HL-60/S4 (cell line): ENCODE data around the gene N4BP2.
"Not testable (repeated sequence)": the region's sequence is repeated elsewhere in the genome, so short reads cannot be mapped to it uniquely, and the experiment has no call there.

Experiments
- in situ Hi-C: fragments of 300-500 bp; cut with MboI; formaldehyde crosslinking; loops from 2 replicates; pipeline ENCODE4 v1.14.3; 2022; ENCODE audit warnings: low sequenced_read_pairs

The N4BP2 gene

GRCh38 chr4:40056716-40057585 lies at the start of gene N4BP2:
Gene N4BP2 (plus strand): TSS chr4:40056850. CDS start chr4:40097341, 40,491 bp downstream.
- in situ Hi-C loops, result no loop called here

DNA sequence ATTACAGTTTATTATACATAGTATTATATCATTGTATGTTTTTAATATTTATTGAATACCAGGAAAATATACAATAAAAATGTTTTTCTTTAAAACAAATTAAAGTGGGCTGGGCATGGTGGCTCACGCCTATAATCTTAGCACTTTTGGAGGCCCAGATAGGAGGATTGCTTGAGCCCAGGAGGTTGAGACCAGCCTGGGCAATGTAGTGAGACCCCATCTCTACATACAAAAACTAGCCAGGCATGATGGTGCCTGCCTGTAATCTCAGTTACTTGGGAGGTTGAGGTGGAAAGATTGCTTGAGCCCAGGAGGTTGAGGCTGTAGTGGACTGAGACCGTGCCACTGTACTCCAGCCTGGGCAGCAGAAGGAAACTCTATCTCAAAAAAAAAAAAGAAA lies 40.6 kb upstream of the N4BP2 start:
- in situ Hi-C loops, result no loop called here

DNA sequence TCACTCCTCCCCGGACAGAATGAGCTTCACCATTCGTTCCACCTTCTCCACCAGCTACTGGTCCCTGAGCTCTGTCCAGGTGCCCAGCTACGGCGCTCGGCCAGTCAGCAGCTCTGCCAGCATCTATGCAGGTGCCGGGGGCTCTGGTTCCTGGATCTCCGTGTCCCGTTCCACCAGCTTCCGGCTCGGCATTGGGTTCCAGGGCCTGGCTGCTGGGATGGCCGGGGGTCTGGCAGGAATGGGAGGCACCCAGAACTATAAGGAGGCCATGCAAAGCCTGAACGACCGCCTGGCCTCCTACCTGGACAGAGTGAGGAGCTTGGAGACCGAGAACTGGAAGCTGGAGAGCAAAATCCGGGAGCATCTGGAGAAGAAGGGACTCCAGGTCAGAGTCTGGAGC lies 36.4 kb upstream of the N4BP2 start:
- in situ Hi-C loops, result no loop called here

DNA sequence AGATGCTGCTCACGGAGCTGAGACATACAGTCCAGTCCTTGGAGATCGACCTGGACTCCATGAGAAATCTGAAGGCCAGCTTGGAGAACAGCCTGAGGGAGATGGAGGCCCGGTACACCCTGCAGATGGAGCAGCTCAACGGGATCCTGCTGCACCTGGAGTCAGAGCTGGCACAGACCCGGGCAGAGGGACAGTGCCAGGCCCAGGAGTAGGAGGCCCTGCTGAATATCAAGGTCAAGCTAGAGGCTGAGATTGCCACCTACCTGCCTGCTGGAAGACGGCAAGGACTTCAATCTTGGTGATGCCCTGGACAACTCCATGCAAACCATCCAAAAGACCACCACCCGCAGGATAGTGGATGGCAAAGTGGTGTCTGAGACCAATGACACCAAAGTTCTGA lies 35.5 kb upstream of the N4BP2 start:
- in situ Hi-C loops, result not testable (repeated sequence)

DNA sequence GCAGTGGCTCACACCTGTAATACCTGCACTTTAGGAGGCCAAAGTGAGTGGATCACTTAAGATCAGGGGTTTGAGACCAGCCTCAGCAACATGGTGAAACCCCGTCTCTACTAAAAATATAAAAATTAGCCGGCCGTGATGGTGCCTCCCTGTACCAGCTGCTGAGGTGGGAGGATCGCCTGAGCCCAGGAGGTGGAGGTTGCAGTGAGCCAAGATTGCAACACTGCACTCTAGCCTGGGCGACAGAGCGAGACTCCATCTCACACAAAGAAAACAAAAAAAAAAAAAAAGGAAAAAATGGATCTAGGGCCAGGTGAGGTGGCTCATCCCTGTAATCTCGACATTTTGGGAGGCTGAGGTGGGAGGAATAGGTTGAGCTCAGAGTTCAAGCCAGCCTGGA lies 32.6 kb upstream of the N4BP2 start:
- in situ Hi-C loops, result not testable (repeated sequence)

DNA sequence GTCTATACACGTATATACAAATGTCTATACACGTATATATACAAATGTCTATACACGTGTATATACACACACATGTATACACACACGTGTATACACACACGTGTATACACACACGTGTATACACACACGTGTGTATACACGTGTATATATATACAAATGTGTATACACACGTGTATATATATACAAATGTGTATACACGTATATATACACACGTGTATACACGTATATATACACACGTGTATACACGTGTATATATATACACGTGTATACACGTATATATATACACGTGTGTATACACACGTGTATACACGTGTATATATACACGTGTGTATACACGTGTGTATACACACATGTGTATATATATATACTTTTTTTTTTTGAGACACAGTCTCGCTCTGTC lies 23.9 kb upstream of the N4BP2 start:
- in situ Hi-C loops, result no loop called here

DNA sequence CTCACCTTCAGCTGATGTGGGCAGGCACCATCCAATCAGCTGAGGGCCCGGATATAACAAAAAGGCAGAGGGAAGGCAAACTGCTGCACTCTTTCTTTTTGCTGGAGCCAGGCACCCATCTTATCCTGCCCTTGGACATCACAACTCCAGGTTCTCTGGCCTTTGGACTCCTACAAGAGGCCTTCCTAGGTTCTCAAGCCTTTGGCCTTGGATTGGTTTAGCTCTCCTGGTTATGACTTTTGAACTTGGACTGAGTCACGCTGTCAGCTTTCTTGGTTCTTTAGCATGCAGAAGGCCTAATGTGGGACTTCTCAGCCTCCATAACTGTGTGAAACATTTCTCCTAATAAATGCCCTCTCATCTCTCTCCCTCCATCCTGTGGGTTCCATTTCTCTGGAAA lies 23.0 kb upstream of the N4BP2 start:
- in situ Hi-C loops, result no loop called here

DNA sequence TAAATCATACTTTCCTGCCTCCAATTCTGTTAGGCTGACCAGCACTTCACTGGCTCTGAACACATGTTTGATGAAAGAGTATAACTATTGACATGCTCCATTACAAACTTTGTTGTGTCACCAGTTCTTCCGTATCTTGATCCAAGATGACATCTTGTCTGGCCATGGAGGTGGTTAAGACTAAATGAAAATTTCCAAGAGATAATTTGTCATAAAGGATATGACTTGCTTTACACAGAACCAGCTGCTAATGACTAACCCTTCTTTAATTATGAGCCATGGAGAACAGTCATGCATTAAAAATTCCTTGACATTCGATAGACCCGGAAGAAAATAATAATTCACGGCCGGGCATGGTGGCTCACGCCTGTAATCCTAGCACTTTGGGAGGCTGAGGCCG lies 17.7 kb upstream of the N4BP2 start:
- in situ Hi-C loops, result no loop called here

- in situ Hi-C loops, result no loop called here
These were observed 15.7 kb upstream of the N4BP2 start for GRCh38 chr4:40040908-40041307.

DNA sequence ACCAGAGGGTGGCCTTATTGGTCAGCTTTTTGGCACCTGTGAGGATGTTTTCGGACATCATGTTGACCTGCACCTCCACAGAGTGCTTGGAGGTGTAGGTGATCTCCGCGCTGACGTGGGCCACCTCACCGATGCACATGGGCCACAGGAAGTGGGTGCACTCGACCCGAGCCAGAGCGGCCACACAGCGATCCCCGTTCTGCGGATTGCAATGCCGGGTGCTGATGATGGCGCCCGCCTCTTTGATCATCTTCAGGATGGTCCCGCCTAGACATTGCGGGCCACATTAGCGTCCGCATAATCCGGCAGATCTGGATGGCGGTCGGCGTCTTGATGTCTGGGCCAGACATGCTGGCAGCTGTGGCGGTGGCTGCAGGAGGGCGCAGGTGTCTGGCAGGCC lies 12.9 kb upstream of the N4BP2 start:
- in situ Hi-C loops, result no loop called here

DNA sequence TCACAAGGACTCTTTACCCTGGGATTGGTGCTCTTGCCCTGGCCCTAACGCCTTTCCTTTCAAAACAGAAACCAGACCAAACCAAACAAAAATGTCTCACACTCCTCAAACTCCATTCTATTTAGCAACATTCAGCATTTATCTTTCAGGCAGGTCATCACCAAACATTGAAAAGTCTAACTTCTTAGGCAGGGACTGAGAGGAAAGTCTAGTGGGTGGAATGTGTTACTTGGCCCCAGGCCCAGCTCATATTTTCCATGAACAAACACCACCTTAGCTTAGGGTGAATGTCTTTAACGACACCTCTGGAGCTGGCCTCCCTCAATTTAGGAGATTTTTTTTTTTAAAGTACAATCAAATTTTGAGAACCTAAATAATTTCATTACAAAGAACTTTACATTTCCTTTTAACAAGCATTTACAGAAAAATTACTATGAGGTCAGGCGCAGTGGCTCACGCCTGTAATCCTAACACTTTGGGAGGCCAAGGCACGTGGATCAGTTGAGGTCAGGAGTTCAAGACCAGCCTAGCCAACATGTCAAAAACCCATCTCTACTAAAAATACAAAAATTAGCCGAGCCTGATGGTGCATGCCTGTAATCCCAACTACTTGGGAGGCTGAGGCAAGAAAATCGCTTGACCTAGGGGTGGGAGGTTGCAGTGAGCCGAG lies 10.2 kb upstream of the N4BP2 start:
- in situ Hi-C loops, result no loop called here

- in situ Hi-C loops, result no loop called here
These were observed 3.5 kb upstream of the N4BP2 start for GRCh38 chr4:40053161-40053560.

- in situ Hi-C loops, result no loop called here
These were observed 1.2 kb upstream of the N4BP2 start for GRCh38 chr4:40055511-40055862.

DNA sequence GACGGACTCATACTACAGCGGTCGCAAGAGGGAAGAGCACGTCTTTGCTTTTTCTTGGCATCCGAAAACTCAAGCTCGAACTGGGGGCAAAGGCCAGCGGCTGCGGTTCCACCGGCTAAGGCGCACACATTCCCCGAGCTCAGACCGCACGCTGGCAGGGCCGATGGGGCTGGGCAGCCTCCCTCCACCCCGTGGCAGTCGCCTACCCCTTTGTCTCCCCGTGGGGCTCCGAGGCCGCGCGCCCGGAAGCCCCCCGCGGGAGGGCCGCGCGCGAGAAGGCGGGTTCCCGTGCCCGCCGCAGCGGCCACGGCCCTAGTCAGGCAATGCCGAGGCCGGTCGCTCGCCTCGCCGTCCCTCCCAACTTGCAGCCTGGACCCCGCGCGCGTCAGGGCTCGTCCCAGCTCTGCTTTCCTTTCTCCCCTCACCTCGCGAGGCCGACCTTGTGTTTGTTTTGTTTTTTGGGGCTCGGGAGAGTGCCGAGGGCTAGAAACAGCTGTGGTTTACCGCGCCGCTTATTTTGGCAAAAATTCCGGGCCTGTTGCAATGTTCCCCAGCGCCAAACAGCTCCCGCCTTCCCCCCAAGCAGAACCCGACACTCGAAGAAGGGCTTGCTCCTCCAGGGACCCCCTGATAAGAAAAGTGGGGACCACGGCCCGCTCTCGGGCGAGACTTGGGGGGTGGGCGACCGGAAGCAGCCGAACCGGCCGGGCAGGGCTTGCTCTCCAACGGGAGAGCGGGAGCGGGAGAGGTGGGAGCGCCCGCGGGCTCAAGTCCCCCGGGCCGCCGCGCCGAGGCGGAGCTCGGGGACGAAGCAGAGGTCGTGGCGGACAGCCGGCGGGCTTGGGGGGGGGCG lies 561 bp upstream of the N4BP2 start:
- in situ Hi-C loops, result no loop called here

DNA sequence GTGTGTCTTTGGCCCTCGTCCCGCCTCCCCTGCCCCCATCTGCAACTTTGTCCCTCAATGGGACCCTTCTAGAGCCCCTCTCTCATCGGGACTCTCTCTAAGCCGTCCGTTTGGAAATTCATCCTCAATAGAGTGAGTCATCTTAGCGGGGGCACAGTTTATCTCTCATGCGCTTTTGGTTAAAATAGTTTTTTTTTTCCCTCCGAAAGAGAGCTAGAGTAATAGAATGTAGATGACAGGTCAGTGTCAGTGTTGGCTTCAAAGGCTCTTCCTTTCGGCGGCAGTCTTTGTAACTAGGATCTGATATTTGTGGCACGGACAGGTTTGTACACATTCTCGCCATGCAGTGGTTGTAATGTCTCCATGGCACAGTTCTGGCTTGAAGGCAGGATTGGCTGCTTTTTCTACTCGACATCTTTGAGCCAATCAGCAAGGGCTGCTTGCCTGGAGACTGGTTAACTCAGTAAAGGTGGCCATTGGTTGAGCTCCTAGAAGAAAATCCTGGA lies 989 bp downstream of the N4BP2 start:
- in situ Hi-C loops, result no loop called here

DNA sequence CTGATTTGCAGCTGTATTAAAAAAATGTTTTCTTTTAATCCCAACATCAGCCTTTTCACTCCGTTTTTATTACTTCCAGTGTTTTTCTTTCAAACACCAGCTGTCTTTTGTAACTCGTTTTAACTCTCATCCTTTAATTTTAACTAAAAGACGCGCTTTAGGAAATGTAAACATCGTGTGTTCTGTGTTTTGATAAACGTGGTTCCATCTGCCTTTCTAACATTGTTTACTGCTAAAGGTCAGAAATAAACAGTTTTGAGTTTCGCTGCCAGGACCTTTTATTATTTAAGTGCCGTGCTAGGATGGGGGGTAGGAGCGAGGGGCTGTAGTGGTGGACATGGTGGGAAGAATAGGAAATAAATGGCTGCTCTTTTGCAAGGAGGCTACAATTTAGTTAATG lies 1.5 kb downstream of the N4BP2 start:
- in situ Hi-C loops, result no loop called here

- in situ Hi-C loops, result no loop called here
These were observed 2.2 kb downstream of the N4BP2 start for GRCh38 chr4:40058854-40059253.

DNA sequence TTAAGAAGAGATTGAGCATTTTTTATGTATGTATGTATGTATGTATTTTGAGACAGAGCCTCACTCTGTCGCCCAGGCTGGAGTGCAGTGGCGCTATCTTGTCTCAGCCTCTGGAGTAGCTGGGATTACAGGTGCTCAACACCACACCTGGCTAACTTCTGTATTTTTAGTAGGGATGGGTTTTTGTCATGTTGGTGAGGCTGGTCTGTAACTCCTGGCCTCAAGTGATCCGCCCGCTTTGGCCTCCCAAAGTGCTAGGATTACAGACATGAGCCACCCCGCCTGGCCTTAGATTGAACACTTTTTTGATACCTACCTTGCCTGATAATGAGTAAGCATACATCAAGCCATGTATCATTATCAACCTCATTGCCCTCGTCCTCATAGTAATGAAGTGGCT lies 2.7 kb downstream of the N4BP2 start:
- in situ Hi-C loops, result no loop called here

- in situ Hi-C loops, result no loop called here
These were observed 8.4 kb downstream of the N4BP2 start for GRCh38 chr4:40065010-40065409.

DNA sequence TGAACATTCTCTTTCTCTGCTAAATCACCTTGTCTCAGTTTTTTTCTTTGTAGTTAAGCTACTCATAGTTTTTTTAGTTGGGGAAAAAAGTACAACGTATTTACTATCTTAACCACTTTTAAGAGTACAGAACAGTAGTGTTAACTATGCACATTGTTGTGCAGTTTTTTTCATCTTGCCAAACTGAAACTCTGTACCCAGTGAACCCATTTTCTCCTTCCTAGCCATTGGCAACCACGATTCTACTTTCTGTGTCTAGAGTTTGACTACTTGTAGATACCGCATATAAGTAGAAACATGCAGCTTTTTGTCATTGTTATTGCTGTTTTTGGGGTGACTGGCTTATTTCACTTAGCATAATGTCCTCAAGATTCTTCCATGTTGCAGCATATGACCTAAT lies 10.0 kb downstream of the N4BP2 start:
- in situ Hi-C loops, result no loop called here

DNA sequence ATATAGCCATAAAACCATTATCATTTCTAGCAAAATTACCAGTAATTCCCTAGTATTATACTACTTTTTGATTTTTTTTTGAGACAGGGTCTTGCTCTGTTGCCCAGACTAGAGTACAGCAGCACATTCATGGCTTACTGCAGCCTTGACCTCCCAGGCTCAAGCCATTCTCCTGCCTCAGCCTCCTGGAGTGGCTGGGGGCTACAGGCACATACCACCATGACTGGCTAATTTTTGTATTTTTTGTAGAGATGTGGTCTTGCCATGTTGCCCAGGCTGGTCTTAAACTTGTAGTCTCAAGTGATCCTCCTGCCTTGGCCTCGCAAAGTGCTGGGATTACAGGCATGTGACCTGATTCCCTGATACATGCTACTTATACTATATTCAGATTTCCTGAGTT lies 13.7 kb downstream of the N4BP2 start:
- in situ Hi-C loops, result no loop called here
